ENCODE measurements around the gene ZNF277. TPM values are rescaled to one million over a fixed set of nuclear protein-coding genes. Genes with fewer than 3 reads are reported as not detected.

ZNF277 gene
- total RNA-seq, 4 donors from 2014 or later: 17.1 to 38.4 (median 29.5) TPM

GRCh38 chr7:112220877-112221434, 14.5 kb downstream of the ZNF277 start:
- 93 to 100% methylated on average over 1 to 13 of the region's 20 CpGs for WGBS, 2 donors (ENCODE audit: low coverage in 1 of 2)

GRCh38 chr7:112223310-112223709, 16.8 kb downstream of the ZNF277 start:
- TF ChIP-seq POLR2A (IDR thresholded peaks at IDR 0.05) (no peak), POLR2AphosphoS5 (IDR thresholded peaks at IDR 0.05) (no peak), EP300 (IDR thresholded peaks at IDR 0.05) (no peak), CTCF (IDR thresholded peaks at IDR 0.05) (no peak)
- Histone ChIP-seq H3K4me3 (no peak overlapping the region), H3K27ac (no peak overlapping the region), H3K9me3 (no peaks in the 10 kb centered on the region), H3K36me3 (no peaks in the 10 kb centered on the region), H3K27me3 (no peaks in the 10 kb centered on the region), H3K4me1 (peaks cover 0 to 7% (median 0%) of the 10 kb centered on the region in 3 donors)
- no peak for ATAC-seq
- 70% methylated on average over 2 of the region's 3 CpGs for WGBS, 2 donors (ENCODE audit: low coverage in 1 of 2)

More at GRCh38 chr7:112220877-112221434, 14.5 kb downstream of the ZNF277 start:
- Histone ChIP-seq H3K9me3 (no peaks in the 10 kb centered on the region), H3K27me3 (no peaks in the 10 kb centered on the region), H3K4me1 (peaks cover 0 to 12% (median 0%) of the 10 kb centered on the region in 3 donors), H3K36me3 (no peaks in the 10 kb centered on the region), H3K4me3 (no peak overlapping the region), H3K27ac (no peak overlapping the region)
- ATAC-seq: no peak
- TF ChIP-seq POLR2AphosphoS5 (IDR thresholded peaks at IDR 0.05): no peak
- TF ChIP-seq CTCF (IDR thresholded peaks at IDR 0.05): no peak
- no peak for TF ChIP-seq EP300 (IDR thresholded peaks at IDR 0.05)
- TF ChIP-seq POLR2A (IDR thresholded peaks at IDR 0.05): no peak

GRCh38 chr7:112224186-112224585, 17.7 kb downstream of the ZNF277 start:
- 93 to 100% methylated on average over 1 to 2 of the region's 2 CpGs for WGBS, 2 donors (ENCODE audit: low coverage in 1 of 2)
- H3K9me3 ChIP-seq: no peaks in the 10 kb centered on the region
- no peak for ATAC-seq
- H3K36me3 ChIP-seq: no peaks in the 10 kb centered on the region
- peaks cover 0 to 7% (median 0%) of the 10 kb centered on the region in 3 donors for H3K4me1 ChIP-seq
- H3K27me3 ChIP-seq: no peaks in the 10 kb centered on the region
- H3K4me3 ChIP-seq: no peak overlapping the region
- TF ChIP-seq CTCF (IDR thresholded peaks at IDR 0.05) (no peak), EP300 (IDR thresholded peaks at IDR 0.05) (no peak), POLR2AphosphoS5 (IDR thresholded peaks at IDR 0.05) (no peak), POLR2A (IDR thresholded peaks at IDR 0.05) (no peak)
- no peak overlapping the region for H3K27ac ChIP-seq

- Histone ChIP-seq H3K4me3 (no peak overlapping the region), H3K9me3 (no peaks in the 10 kb centered on the region), H3K36me3 (no peaks in the 10 kb centered on the region), H3K27ac (no peak overlapping the region), H3K4me1 (peaks cover 0 to 7% (median 0%) of the 10 kb centered on the region in 3 donors), H3K27me3 (no peaks in the 10 kb centered on the region)
- no peak for ATAC-seq
- TF ChIP-seq EP300 (IDR thresholded peaks at IDR 0.05): no peak
- TF ChIP-seq POLR2A (IDR thresholded peaks at IDR 0.05): no peak
- no peak for TF ChIP-seq CTCF (IDR thresholded peaks at IDR 0.05)
- no peak for TF ChIP-seq POLR2AphosphoS5 (IDR thresholded peaks at IDR 0.05)
Observed at GRCh38 chr7:112225006-112225405, 18.5 kb downstream of the ZNF277 start.

- TF ChIP-seq POLR2AphosphoS5 (IDR thresholded peaks at IDR 0.05): no peak
- TF ChIP-seq EP300 (IDR thresholded peaks at IDR 0.05): no peak
- no peak for TF ChIP-seq POLR2A (IDR thresholded peaks at IDR 0.05)
- no peak for TF ChIP-seq CTCF (IDR thresholded peaks at IDR 0.05)
- H3K27ac ChIP-seq: no peak overlapping the region
- H3K36me3 ChIP-seq: no peaks in the 10 kb centered on the region
- WGBS, 2 donors (ENCODE audit: low coverage in 1 of 2): 94 to 96% methylated on average over 4 of the region's 4 CpGs
- H3K4me1 ChIP-seq: peaks cover 0 to 7% (median 0%) of the 10 kb centered on the region in 3 donors
- H3K27me3 ChIP-seq: no peaks in the 10 kb centered on the region
- H3K9me3 ChIP-seq: no peaks in the 10 kb centered on the region
- no peak overlapping the region for H3K4me3 ChIP-seq
- no peak for ATAC-seq
Observed at GRCh38 chr7:112226701-112227276, 20.3 kb downstream of the ZNF277 start.
